ENCODE data around the gene DPH1. TPM values are rescaled to one million over a fixed set of nuclear protein-coding genes. Genes with fewer than 3 reads are reported as not detected.

The DPH1 gene
- total RNA-seq, 5 donors from 2014 or later (not counting 1 experiment from before 2014, with no cell fraction given): 84.6 to 116 (median 94.2) TPM

DNA sequence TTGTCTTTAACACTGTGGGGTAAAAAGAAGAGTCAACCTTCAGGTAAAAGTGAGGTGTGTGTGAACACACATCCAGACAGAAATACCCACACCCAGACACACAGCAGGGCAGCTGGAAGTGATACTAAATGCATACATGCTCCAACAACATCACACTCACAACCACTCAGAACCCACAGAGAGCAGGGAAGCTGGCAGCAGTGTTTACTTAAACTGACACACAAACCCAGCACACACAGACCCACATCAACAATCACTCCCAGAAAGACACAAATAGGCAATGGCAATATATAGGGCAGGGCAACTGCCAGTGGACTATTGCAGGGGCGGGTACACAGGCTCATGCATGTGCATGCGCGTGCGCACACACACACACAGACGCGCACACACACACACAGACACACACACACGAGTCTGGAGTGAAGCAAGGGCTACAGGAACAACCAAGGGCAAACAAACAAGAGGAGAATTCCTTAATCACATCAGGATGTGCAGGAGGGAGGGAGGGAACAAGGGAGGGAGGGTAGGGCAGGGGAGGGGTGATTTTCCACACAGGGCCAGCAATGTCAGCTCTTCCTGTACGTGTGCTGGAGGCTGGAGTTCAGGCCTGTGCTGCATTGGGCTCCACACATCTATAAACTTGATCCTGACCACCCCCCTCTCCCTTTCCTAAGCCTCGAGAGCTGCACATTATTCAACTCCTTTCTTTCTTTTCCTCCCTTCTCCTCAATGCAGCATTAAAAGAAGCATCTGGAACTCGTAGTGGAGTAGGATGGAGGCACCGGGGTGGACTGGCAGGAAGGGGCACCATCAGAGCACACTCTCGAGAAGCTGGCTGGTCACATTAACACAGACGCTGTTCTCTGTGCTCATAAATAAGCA is 55.1 kb downstream of the DPH1 start:
- H3K36me3 Mint-ChIP-seq: peaks cover 50% of the 10 kb centered on the region
- H3K27ac Mint-ChIP-seq: peak overlapping the region in 1 of 2 donors; percentile 62

DNA sequence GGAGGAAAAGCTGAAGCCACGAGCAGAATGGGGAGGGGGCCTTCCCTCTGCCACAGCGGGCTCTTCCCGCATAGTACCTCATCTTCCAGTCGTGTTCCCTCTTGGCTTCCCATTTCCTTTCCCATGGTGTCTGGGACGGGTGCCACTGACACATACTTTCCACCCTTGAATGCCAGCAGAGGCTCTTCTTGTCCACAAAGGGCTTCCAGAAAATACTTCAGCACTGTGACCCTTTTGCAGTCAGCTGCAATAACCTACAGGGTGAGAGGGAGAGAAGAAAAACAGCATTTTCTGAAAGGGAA is 55.6 kb downstream of the DPH1 start:
- Histone ChIP-seq H3K9me3 (no peaks in the 10 kb centered on the region), H3K27me3 (replicated peaks in 1 of 2; ENCODE audit: control insufficient read depth in 2 of 2, extremely low read depth in 1 of 2, insufficient read depth in 2 of 2, low read length in 1 of 2) (no peaks in the 10 kb centered on the region), H3K4me3 (ENCODE audit: control insufficient read depth in 1 of 2, extremely low read depth in 1 of 2, low read length in 1 of 2) (no peak overlapping the region), H3K36me3 (ENCODE audit: control insufficient read depth in 2 of 2, extremely low read depth in 1 of 2, insufficient read depth in 1 of 2, low read length in 1 of 2) (peaks cover 16 to 40% of the 10 kb centered on the region in 2 donors), H3K4me1 (ENCODE audit: control insufficient read depth in 1 of 2, extremely low read depth in 1 of 2, insufficient read depth in 2 of 2, low read length in 2 of 2) (peaks cover 35 to 37% of the 10 kb centered on the region in 2 experiments), H3K27ac (ENCODE audit: low read length) (no peak overlapping the region)
- ChIA-PET CTCF (no interaction called here), POLR2A (no interaction called here)
- H3K4me1 Mint-ChIP-seq: peaks cover 45 to 60% (median 47%) of the 10 kb centered on the region in 3 donors
- DNase-seq (no peak), ATAC-seq (replicated peaks in 1 of 4) (no peak)
- 74% methylated on average over 3 of the region's 5 CpGs for WGBS (ENCODE audit: insufficient coverage)
- no peak overlapping the region for H3K4me3 Mint-ChIP-seq
- no peak overlapping the region for H3K27ac Mint-ChIP-seq
- H3K27me3 Mint-ChIP-seq: no peaks in the 10 kb centered on the region
- peaks cover 45% of the 10 kb centered on the region for H3K36me3 Mint-ChIP-seq
- H3K9me3 Mint-ChIP-seq: no peaks in the 10 kb centered on the region

More for the DNA sequence above, 55.1 kb downstream of the DPH1 start:
- Histone ChIP-seq H3K27me3 (replicated peaks in 1 of 2; ENCODE audit: control insufficient read depth in 2 of 2, extremely low read depth in 1 of 2, insufficient read depth in 2 of 2, low read length in 1 of 2) (no peaks in the 10 kb centered on the region), H3K36me3 (ENCODE audit: control insufficient read depth in 2 of 2, extremely low read depth in 1 of 2, insufficient read depth in 1 of 2, low read length in 1 of 2) (peaks cover 16 to 40% of the 10 kb centered on the region in 2 donors), H3K4me3 (ENCODE audit: control insufficient read depth in 1 of 2, extremely low read depth in 1 of 2, low read length in 1 of 2) (no peak overlapping the region), H3K9me3 (no peaks in the 10 kb centered on the region), H3K27ac (ENCODE audit: low read length) (no peak overlapping the region), H3K4me1 (ENCODE audit: control insufficient read depth in 1 of 2, extremely low read depth in 1 of 2, insufficient read depth in 2 of 2, low read length in 2 of 2) (peaks cover 31% of the 10 kb centered on the region in 2 experiments)
- Mint-ChIP-seq H3K9me3 (no peaks in the 10 kb centered on the region), H3K4me3 (no peak overlapping the region), H3K27me3 (no peaks in the 10 kb centered on the region), H3K4me1 (peaks cover 40 to 54% (median 41%) of the 10 kb centered on the region in 3 donors)
- DNase-seq (no peak), ATAC-seq (replicated peaks in 1 of 4) (no peak)
- 97% methylated on average over 6 of the region's 13 CpGs for WGBS (ENCODE audit: insufficient coverage)
- POLR2A ChIA-PET: no interaction called here
- CTCF ChIA-PET: no interaction called here

DNA sequence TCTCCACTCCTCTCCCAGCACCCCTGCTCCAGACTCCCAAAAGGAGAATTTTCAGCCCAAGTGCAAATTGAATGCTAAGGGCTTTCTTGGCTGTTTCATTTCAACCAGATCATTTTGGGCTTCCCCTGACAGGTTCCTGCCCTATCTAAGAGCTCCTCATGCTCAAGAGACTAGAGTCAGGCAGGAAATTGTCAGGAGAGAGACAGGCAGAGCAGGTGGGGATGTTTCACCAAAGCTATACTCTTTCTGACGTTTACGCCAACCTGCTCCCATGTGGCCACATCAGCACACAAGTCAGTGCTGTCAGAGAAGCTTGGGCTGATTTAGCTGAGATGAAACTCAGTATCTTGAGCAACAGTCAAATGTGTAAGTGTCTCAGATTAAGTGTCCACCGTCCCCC is 56.4 kb downstream of the DPH1 start:
- Mint-ChIP-seq H3K27ac (peak overlapping the region in 1 of 2 donors; percentile 48), H3K4me1 (peaks cover 53 to 67% (median 53%) of the 10 kb centered on the region in 3 donors), H3K4me3 (no peak overlapping the region), H3K27me3 (no peaks in the 10 kb centered on the region), H3K9me3 (no peaks in the 10 kb centered on the region), H3K36me3 (peaks cover 40% of the 10 kb centered on the region)
- CTCF ChIA-PET: interaction anchor here in 1 of 2 donors (0.6 kb wide), 1 partner anchor 27 kb away, joined by 4 read pairs; no protein-coding TSS in a partner anchor
- Histone ChIP-seq H3K4me3 (ENCODE audit: control insufficient read depth in 1 of 2, extremely low read depth in 1 of 2, low read length in 1 of 2) (no peak overlapping the region), H3K9me3 (no peaks in the 10 kb centered on the region), H3K27ac (ENCODE audit: low read length) (no peak overlapping the region), H3K36me3 (ENCODE audit: control insufficient read depth in 2 of 2, extremely low read depth in 1 of 2, insufficient read depth in 1 of 2, low read length in 1 of 2) (peaks cover 11 to 34% of the 10 kb centered on the region in 2 donors), H3K27me3 (replicated peaks in 1 of 2; ENCODE audit: control insufficient read depth in 2 of 2, extremely low read depth in 1 of 2, insufficient read depth in 2 of 2, low read length in 1 of 2) (no peaks in the 10 kb centered on the region), H3K4me1 (ENCODE audit: control insufficient read depth in 1 of 2, extremely low read depth in 1 of 2, insufficient read depth in 2 of 2, low read length in 2 of 2) (peaks cover 35 to 43% of the 10 kb centered on the region in 2 experiments)
- no peak for ATAC-seq (replicated peaks in 1 of 4)
- 89% methylated on average over 3 of the region's 3 CpGs for WGBS (ENCODE audit: insufficient coverage)
- no peak for DNase-seq
- POLR2A ChIA-PET: no interaction called here

DNA sequence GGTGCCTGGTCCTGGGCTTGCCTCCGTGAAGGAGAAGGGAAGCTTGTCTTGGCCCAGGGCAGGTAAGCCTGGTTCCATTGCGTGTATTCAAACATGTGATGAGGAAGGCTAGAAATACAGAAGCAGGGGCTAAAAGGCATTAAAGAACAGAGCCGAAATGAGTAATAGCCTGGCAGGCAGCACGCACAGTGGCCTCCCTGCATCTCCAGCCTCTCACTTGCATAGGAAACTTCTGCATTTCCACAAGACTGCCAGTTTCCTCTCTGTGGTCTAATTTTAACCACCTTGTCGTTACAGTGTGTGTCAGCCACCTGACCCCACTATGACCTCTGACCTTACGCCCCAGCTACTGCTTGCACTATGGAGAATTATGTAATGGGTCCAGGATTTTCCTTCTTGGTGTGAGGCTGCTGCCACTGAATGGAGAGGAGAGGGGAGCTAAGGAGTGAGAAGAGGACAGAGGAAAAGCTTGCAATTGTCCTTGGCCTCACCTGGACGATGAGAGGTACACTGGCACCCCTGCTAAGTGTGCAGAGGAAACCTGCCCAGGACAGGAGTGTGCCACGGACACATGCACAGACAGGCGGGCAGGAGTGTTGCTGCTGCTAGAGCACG is 57.8 kb downstream of the DPH1 start:
- Histone ChIP-seq H3K4me1 (ENCODE audit: control insufficient read depth in 1 of 2, extremely low read depth in 1 of 2, insufficient read depth in 2 of 2, low read length in 2 of 2) (peaks cover 35 to 43% of the 10 kb centered on the region in 2 experiments), H3K9me3 (no peaks in the 10 kb centered on the region), H3K36me3 (ENCODE audit: control insufficient read depth in 2 of 2, extremely low read depth in 1 of 2, insufficient read depth in 1 of 2, low read length in 1 of 2) (peaks cover 3 to 24% of the 10 kb centered on the region in 2 donors), H3K27ac (ENCODE audit: low read length) (no peak overlapping the region), H3K27me3 (replicated peaks in 1 of 2; ENCODE audit: control insufficient read depth in 2 of 2, extremely low read depth in 1 of 2, insufficient read depth in 2 of 2, low read length in 1 of 2) (no peaks in the 10 kb centered on the region), H3K4me3 (ENCODE audit: control insufficient read depth in 1 of 2, extremely low read depth in 1 of 2, low read length in 1 of 2) (no peak overlapping the region)
- Mint-ChIP-seq H3K27ac (peak overlapping the region; percentile 29 to 41), H3K4me1 (peaks cover 54 to 67% (median 64%) of the 10 kb centered on the region in 3 donors), H3K4me3 (peak overlapping the region; percentile 0 to 98 (median 35)), H3K27me3 (no peaks in the 10 kb centered on the region), H3K36me3 (peaks cover 38% of the 10 kb centered on the region), H3K9me3 (no peaks in the 10 kb centered on the region)
- peak in 3 of 4 experiments; percentile 18 to 55 (median 19) for ATAC-seq (replicated peaks in 1 of 4)
- DNase-seq: peak in 25 of 35 experiments; percentile 9 to 57 (median 25)
- POLR2A ChIA-PET: no interaction called here
- 76% methylated on average over 6 of the region's 10 CpGs for WGBS (ENCODE audit: insufficient coverage)
- CTCF ChIA-PET: interaction anchor here in 1 of 2 donors (0.9 kb wide), 1 partner anchor 27 kb away, joined by 6 read pairs; no protein-coding TSS in a partner anchor

DNA sequence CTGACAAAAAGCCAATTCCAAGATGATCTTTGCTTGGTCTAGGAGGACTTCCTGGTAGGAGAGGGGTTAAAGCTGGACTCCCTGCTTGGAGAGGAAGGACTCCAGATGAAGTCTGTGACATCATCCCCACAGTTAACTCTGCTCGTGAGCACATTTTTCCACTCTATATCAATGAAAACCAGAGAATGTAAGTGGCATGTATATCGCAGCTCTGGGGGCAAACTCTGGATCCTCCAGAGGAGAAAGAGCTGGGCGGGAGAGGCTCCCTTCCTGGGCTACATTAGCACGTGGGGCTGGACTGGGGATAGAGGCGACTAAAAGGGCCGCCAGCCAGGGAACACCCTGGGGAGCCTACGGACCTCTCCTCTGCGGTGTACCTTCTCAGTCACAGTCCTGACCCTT is 59.1 kb downstream of the DPH1 start:
- POLR2A ChIA-PET: no interaction called here
- H3K27me3 Mint-ChIP-seq: no peaks in the 10 kb centered on the region
- peaks cover 35 to 43% of the 10 kb centered on the region in 2 experiments for H3K4me1 ChIP-seq (ENCODE audit: control insufficient read depth in 1 of 2, extremely low read depth in 1 of 2, insufficient read depth in 2 of 2, low read length in 2 of 2)

DNA sequence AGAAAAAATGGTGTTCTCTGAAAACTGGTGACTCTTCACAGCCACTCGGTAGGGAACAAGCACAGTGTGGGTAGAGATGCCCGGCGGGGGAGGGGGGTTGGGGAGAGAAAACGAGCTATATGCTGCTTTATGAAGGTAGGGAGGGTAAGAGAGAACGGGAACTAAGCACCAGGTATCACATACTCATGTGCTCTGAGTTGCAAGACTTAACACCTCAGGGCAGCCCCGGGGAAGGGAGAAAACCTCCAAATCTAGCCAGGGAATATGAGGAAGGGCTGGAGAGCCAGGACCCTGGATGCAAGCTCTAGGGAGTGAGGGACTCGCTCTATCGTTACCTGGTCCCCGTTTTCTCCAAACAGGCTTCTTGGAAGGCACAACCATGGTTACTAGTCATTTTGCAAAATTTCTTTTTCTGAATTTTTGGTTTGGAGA is 60.3 kb downstream of the DPH1 start:
- CTCF ChIA-PET: interaction anchor here in 1 of 2 donors (0.7 to 1.2 kb wide), 3 partner anchors 131 to 246 kb away, joined by 3 to 7 read pairs (median 3); partner anchors contain the start of gene TSR1
- peaks cover 6 to 8% of the 10 kb centered on the region in 2 donors for H3K36me3 ChIP-seq (ENCODE audit: control insufficient read depth in 2 of 2, extremely low read depth in 1 of 2, insufficient read depth in 1 of 2, low read length in 1 of 2)
- Mint-ChIP-seq H3K4me1 (peaks cover 59 to 65% (median 63%) of the 10 kb centered on the region in 3 donors), H3K27ac (peak overlapping the region; percentile 96 to 97), H3K4me3 (peak overlapping the region; percentile 90 to 98 (median 91)), H3K9me3 (no peaks in the 10 kb centered on the region), H3K27me3 (no peaks in the 10 kb centered on the region), H3K36me3 (peaks cover 19% of the 10 kb centered on the region)
- 0% methylated on average over 2 of the region's 9 CpGs for WGBS (ENCODE audit: insufficient coverage)
- POLR2A ChIA-PET: interaction anchor here in 1 of 2 donors (0.6 kb wide), 2 partner anchors 22 to 398 kb away, joined by 3 read pairs; no protein-coding TSS in a partner anchor
- peak overlapping the region; percentile 77 for H3K27ac ChIP-seq (ENCODE audit: low read length)
- no peaks in the 10 kb centered on the region for H3K9me3 ChIP-seq
- H3K27me3 ChIP-seq (replicated peaks in 1 of 2; ENCODE audit: control insufficient read depth in 2 of 2, extremely low read depth in 1 of 2, insufficient read depth in 2 of 2, low read length in 1 of 2): no peaks in the 10 kb centered on the region
- peaks cover 35 to 43% of the 10 kb centered on the region in 2 experiments for H3K4me1 ChIP-seq (ENCODE audit: control insufficient read depth in 1 of 2, extremely low read depth in 1 of 2, insufficient read depth in 2 of 2, low read length in 2 of 2)
- peak in 14 of 35 experiments; percentile 7 to 42 (median 23) for DNase-seq
- H3K4me3 ChIP-seq (ENCODE audit: control insufficient read depth in 1 of 2, extremely low read depth in 1 of 2, low read length in 1 of 2): peak overlapping the region; percentile 49 to 57
- ATAC-seq (replicated peaks in 1 of 4): peak in 1 of 4 experiments; percentile 51

More for the DNA sequence above, 59.1 kb downstream of the DPH1 start:
- peaks cover 59 to 69% (median 66%) of the 10 kb centered on the region in 3 donors for H3K4me1 Mint-ChIP-seq
- ATAC-seq (replicated peaks in 1 of 4) (peak in 3 of 4 experiments; percentile 17 to 37 (median 24)), DNase-seq (no peak)
- Histone ChIP-seq H3K4me3 (ENCODE audit: control insufficient read depth in 1 of 2, extremely low read depth in 1 of 2, low read length in 1 of 2) (peak overlapping the region; percentile 57 to 60), H3K27ac (ENCODE audit: low read length) (peak overlapping the region; percentile 77), H3K36me3 (ENCODE audit: control insufficient read depth in 2 of 2, extremely low read depth in 1 of 2, insufficient read depth in 1 of 2, low read length in 1 of 2) (peaks cover 6 to 16% of the 10 kb centered on the region in 2 donors), H3K9me3 (no peaks in the 10 kb centered on the region), H3K27me3 (replicated peaks in 1 of 2; ENCODE audit: control insufficient read depth in 2 of 2, extremely low read depth in 1 of 2, insufficient read depth in 2 of 2, low read length in 1 of 2) (no peaks in the 10 kb centered on the region)
- H3K36me3 Mint-ChIP-seq: peaks cover 28% of the 10 kb centered on the region
- peak overlapping the region; percentile 90 to 98 (median 91) for H3K4me3 Mint-ChIP-seq
- H3K27ac Mint-ChIP-seq: peak overlapping the region; percentile 96 to 97
- H3K9me3 Mint-ChIP-seq: no peaks in the 10 kb centered on the region
- 58% methylated on average over 2 of the region's 8 CpGs for WGBS (ENCODE audit: insufficient coverage)
- CTCF ChIA-PET: interaction anchor here in 1 of 2 donors (0.9 kb wide), 1 partner anchor 196 kb away, joined by 3 read pairs; no protein-coding TSS in a partner anchor
